ENCODE results near the gene SH2B3. TPM values are rescaled to one million over a fixed set of nuclear protein-coding genes. Genes with fewer than 3 reads are reported as not detected.

SH2B3 gene
- total RNA-seq, 1 experiment from 2014 or later, result 39.6 TPM

DNA sequence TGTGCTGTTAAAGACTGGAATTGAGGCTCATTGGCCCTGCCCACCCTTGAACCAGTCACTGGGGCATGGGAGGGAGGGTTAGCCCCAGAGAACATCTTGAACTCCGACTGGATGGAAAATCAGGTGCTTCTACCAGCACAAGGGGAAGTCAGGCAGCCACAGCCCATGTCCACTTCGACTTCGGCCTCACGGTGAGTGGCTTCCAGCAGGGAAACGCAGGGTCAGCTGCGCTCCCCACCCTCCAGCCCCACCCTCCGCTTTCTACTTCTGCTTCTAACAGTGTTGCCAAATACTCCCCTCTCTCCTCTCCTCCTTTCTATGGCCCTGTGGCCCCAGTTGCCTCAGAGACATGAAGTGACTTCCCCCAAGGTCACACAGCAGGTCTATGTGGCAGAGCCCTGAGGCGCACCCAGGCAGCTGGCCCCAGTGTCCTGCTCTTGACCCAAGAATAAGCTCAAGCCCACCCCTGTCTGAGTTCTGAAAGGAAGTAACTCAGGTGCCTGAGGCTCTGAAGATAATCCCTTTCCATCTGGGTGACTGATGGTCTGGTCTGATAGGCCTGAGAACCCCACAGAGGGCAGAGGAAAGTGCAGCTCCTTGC is 11.9 kb upstream of the SH2B3 start:
- Histone ChIP-seq H3K27me3 (ENCODE audit: control insufficient read depth, insufficient read depth, low read length) (no peaks in the 10 kb centered on the region), H3K9me3 (ENCODE audit: control insufficient read depth, insufficient read depth, low read depth, low read length) (no peaks in the 10 kb centered on the region), H3K4me3 (ENCODE audit: low read depth in 2 of 2, low read length in 2 of 2) (no peak overlapping the region), H3K36me3 (ENCODE audit: control insufficient read depth, insufficient read depth, low read length) (no peaks in the 10 kb centered on the region), H3K27ac (ENCODE audit: low read length) (no peak overlapping the region), H3K4me1 (ENCODE audit: control insufficient read depth, insufficient read depth, low read length) (peaks cover 7% of the 10 kb centered on the region)
- in situ Hi-C loops (cut with HindIII; ENCODE audit: low pct_unique_long_range_greater_than_20kb, low sequenced_read_pairs), result no loop called here
- DNase-seq (ENCODE audit: low read depth, low spot score) (no peak), ATAC-seq (peak; percentile 29; the same call in 1 of the 2 replicates)
- ChIA-PET POLR2A (no interaction called here), CTCF (no interaction called here)
- no peak for TF ChIP-seq TCF7L2 (IDR thresholded peaks at IDR 0.05; ENCODE audit: low read depth, low read length)
- no peak for TF ChIP-seq SIN3A (IDR thresholded peaks at IDR 0.05; ENCODE audit: borderline replicate concordance, insufficient read depth, low read depth, low read length)
- TF ChIP-seq, protein P1, sequence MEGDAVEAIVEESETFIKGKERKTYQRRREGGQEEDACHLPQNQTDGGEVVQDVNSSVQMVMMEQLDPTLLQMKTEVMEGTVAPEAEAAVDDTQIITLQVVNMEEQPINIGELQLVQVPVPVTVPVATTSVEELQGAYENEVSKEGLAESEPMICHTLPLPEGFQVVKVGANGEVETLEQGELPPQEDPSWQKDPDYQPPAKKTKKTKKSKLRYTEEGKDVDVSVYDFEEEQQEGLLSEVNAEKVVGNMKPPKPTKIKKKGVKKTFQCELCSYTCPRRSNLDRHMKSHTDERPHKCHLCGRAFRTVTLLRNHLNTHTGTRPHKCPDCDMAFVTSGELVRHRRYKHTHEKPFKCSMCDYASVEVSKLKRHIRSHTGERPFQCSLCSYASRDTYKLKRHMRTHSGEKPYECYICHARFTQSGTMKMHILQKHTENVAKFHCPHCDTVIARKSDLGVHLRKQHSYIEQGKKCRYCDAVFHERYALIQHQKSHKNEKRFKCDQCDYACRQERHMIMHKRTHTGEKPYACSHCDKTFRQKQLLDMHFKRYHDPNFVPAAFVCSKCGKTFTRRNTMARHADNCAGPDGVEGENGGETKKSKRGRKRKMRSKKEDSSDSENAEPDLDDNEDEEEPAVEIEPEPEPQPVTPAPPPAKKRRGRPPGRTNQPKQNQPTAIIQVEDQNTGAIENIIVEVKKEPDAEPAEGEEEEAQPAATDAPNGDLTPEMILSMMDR (IDR thresholded peaks at IDR 0.05), result no peak
- no peak for TF ChIP-seq POLR2AphosphoS5 (IDR thresholded peaks at IDR 0.05; ENCODE audit: low read depth, low read length)
- TF ChIP-seq, protein P2, sequence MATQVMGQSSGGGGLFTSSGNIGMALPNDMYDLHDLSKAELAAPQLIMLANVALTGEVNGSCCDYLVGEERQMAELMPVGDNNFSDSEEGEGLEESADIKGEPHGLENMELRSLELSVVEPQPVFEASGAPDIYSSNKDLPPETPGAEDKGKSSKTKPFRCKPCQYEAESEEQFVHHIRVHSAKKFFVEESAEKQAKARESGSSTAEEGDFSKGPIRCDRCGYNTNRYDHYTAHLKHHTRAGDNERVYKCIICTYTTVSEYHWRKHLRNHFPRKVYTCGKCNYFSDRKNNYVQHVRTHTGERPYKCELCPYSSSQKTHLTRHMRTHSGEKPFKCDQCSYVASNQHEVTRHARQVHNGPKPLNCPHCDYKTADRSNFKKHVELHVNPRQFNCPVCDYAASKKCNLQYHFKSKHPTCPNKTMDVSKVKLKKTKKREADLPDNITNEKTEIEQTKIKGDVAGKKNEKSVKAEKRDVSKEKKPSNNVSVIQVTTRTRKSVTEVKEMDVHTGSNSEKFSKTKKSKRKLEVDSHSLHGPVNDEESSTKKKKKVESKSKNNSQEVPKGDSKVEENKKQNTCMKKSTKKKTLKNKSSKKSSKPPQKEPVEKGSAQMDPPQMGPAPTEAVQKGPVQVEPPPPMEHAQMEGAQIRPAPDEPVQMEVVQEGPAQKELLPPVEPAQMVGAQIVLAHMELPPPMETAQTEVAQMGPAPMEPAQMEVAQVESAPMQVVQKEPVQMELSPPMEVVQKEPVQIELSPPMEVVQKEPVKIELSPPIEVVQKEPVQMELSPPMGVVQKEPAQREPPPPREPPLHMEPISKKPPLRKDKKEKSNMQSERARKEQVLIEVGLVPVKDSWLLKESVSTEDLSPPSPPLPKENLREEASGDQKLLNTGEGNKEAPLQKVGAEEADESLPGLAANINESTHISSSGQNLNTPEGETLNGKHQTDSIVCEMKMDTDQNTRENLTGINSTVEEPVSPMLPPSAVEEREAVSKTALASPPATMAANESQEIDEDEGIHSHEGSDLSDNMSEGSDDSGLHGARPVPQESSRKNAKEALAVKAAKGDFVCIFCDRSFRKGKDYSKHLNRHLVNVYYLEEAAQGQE (IDR thresholded peaks at IDR 0.05; ENCODE audit: insufficient read depth in 1 of 2, low read depth in 2 of 2, low read length in 1 of 2), result no peak
- no TSS peak for BruUV-seq (replicated peaks)
- intact Hi-C loops (cut with micrococcal nuclease; ENCODE audit: unreplicated experiment), result no loop called here

DNA sequence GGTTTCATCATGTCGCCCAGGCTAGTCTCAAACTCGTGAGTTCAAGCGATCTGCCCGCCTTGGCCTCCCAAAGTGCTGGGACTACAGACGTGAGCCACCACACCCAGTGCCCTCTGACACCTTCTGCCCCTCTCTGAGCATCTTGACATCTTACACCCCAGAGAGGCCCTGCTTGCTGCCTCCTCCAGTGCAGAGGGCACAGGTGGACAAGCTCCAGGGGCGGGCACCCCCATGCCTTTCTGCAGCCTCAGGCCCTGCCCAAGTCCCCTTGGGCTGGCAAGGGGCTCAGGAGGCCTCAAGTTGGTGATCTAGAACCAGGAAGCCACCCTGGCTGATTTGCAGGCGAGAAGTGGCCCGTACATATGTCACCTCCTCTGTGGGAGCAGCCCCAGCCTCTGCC is 11.2 kb upstream of the SH2B3 start:
- BruUV-seq (replicated peaks), result no TSS peak
- H3K4me3 ChIP-seq (ENCODE audit: low read depth in 2 of 2, low read length in 2 of 2), result no peak overlapping the region
- no peaks in the 10 kb centered on the region for H3K36me3 ChIP-seq (ENCODE audit: control insufficient read depth, insufficient read depth, low read length)
- H3K27me3 ChIP-seq (ENCODE audit: control insufficient read depth, insufficient read depth, low read length), result no peaks in the 10 kb centered on the region
- DNase-seq (ENCODE audit: low read depth, low spot score) (no peak), ATAC-seq (no peak)
- peaks cover 14% of the 10 kb centered on the region for H3K4me1 ChIP-seq (ENCODE audit: control insufficient read depth, insufficient read depth, low read length)
- H3K27ac ChIP-seq (ENCODE audit: low read length), result no peak overlapping the region
- H3K9me3 ChIP-seq (ENCODE audit: control insufficient read depth, insufficient read depth, low read depth, low read length), result no peaks in the 10 kb centered on the region
- ChIA-PET CTCF (no interaction called here), POLR2A (no interaction called here)
- TF ChIP-seq TCF7L2 (IDR thresholded peaks at IDR 0.05; ENCODE audit: low read depth, low read length) (no peak), SIN3A (IDR thresholded peaks at IDR 0.05; ENCODE audit: borderline replicate concordance, insufficient read depth, low read depth, low read length) (no peak), POLR2AphosphoS5 (IDR thresholded peaks at IDR 0.05; ENCODE audit: low read depth, low read length) (no peak)
- TF ChIP-seq, protein P1 (IDR thresholded peaks at IDR 0.05), result no peak
- TF ChIP-seq, protein P2 (IDR thresholded peaks at IDR 0.05; ENCODE audit: insufficient read depth in 1 of 2, low read depth in 2 of 2, low read length in 1 of 2), result no peak
- in situ Hi-C loops (cut with HindIII; ENCODE audit: low pct_unique_long_range_greater_than_20kb, low sequenced_read_pairs), result no loop called here
- intact Hi-C loops (cut with micrococcal nuclease; ENCODE audit: unreplicated experiment), result no loop called here

Measured in Panc1 (cell line).